GM12872 (cell line): ENCODE measurements around the gene CAPRIN2.

Experiments
- TF ChIP-seq, protein P1 (sequence below): IDR thresholded peaks from 3 replicates; pipeline ENCODE4 v1.5.1; 2011; ENCODE audit warnings: low read depth, mild to moderate bottlenecking, low read length, moderate library complexity; ENCODE audit not compliant: insufficient read depth

The CAPRIN2 gene

DNA sequence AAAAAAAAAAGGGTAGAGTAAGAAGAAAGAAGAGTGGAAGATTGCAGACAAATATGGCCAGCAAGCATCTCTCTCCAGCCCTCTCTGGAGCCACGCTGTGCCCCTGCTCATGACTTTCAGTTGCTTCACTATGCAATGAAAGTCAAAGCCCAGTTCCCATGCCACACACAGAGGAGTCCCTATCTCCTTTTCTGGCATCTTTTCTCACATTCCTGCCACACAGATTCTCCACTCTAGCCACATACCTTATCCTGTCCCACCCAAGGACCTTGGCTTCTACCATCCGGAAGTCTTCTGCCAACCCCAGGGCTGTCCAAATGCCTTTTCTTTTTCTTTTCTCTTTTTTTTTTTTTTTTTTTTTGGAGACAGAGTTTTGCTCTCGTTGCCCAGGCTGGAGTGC, 39.3 kb upstream of the CAPRIN2 start:
- TF ChIP-seq, protein P1, sequence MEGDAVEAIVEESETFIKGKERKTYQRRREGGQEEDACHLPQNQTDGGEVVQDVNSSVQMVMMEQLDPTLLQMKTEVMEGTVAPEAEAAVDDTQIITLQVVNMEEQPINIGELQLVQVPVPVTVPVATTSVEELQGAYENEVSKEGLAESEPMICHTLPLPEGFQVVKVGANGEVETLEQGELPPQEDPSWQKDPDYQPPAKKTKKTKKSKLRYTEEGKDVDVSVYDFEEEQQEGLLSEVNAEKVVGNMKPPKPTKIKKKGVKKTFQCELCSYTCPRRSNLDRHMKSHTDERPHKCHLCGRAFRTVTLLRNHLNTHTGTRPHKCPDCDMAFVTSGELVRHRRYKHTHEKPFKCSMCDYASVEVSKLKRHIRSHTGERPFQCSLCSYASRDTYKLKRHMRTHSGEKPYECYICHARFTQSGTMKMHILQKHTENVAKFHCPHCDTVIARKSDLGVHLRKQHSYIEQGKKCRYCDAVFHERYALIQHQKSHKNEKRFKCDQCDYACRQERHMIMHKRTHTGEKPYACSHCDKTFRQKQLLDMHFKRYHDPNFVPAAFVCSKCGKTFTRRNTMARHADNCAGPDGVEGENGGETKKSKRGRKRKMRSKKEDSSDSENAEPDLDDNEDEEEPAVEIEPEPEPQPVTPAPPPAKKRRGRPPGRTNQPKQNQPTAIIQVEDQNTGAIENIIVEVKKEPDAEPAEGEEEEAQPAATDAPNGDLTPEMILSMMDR, result no peak

DNA sequence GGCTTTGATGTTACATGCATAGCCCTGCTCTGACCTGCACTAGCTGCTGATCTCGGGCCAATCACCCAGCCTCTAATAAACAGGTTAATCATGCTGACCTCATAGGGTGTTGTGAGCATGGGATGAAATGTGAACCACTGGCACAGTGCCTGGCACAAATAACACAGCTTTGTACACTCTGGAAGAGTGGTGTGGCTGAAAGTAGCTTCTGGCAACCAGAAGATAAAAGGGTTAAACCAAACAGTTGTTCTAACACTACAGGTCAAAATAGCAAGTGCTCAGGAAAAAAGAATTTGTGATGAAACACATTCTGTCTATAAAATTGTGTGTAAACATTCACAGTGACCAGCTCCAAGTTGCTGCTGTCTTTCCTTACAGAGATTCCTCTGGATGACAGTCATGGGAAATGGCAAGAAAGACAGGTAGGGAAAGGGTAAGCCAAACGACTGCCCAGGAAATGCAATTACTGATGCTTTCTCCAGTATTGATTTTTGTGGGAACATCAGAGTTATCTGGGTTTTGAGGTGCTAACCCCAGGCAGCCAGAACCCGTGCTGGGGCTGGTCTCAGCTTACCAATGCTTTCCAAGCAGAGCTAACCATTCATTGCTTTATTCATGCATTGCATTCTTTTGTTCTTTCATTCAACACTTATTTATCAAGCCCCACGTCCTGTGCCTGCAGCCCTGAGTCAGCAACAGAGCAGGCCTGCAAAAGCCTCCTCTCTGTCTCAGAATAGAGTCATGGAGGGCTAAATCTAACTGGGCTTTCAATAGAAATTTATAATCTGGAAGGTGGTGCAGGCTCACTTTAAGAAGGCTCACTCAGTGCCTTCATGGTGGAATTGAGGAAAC, 38.1 kb upstream of the CAPRIN2 start:
- TF ChIP-seq, protein P1, result no peak

DNA sequence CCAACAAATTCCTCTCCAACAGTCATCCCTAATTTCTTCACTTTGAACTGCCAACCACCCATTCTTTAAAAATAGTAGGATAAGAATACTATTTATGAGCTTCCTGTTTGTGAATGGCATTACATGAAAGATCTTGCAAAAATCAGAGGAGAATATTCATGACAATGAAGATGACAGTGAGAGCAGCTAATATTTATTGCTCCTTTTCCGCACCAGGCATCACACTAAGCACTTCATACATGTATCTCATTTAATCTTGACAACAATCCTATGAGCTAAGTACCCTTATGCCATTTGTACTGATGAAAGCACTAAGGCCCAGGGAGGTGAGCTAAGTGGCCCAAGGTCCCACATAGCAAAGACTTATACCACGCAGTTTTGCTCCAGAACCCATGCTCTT, 37.3 kb upstream of the CAPRIN2 start:
- TF ChIP-seq, protein P1, result no peak

- TF ChIP-seq, protein P1, result no peak
Observed at GRCh38 chr12:30788754-30789153, 34.0 kb upstream of the CAPRIN2 start.

GRCh38 chr12:30785630-30786029, 30.9 kb upstream of the CAPRIN2 start:
- TF ChIP-seq, protein P1, result no peak

DNA sequence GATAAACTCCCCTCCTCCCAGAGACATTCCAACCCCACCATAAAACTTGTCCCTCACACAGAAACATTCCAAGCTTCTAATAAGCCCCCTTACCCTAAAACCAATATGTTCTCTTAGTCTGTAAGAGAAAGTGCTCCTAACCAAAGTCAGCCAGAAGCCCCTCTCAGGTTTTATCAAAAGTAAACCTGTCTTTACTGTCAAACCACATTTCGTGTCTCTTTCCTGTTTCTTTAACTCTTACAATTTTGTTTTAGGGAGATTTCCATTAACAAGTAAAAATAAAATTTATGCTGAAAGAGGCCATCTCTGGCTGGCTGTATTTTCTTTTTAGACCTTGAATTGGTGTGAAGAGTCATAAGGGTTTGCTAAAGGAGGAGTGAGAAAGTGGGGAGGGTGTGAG, 29.8 kb upstream of the CAPRIN2 start:
- TF ChIP-seq, protein P1, result no peak

- TF ChIP-seq, protein P1, result no peak
Observed at GRCh38 chr12:30783946-30784345, 29.2 kb upstream of the CAPRIN2 start.
